ENCODE data around the gene CD81.

DNA sequence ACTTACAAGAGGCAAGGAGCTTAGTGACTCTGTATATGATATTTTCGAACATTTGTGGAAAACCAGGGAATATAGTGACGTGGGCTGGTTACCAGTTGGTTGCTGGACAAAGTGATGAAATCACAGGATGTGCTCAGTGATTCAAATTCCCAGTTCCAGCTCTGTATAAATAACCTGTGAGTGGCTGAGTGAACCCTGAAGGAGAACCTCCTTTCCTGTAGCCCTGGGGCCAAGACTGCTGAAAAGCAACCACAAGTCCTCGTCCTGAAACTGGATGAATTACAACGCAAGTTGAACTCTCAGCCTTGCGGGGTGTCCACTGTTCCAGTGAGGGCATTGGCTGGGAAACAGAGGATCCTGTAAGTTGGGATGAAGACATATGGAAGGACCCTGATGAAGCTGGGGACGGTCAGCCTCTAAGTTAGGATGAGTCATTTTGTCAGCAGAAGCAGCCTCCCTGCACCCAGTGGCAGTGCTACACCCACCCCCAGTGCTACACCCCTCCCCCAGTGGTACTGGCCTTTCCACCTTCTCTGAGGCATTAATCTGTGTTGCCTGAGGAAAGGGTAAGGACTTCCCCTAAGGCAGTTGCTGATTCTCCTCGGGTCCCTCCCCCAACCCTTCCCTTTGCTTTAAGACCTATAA, 22.0 kb upstream of the CD81 start:
- TF ChIP-seq EZH2 (IDR thresholded peaks at IDR 0.05; ENCODE audit: insufficient read depth, poor library complexity, severe bottlenecking) (no peak), EZH2phosphoT487 (IDR thresholded peaks at IDR 0.05; ENCODE audit: insufficient read depth, low read depth) (no peak)
